H1 (cell line): ENCODE data around the gene MSI2. TPM values are rescaled to one million over a fixed set of nuclear protein-coding genes. Genes with fewer than 3 reads are reported as not detected.

Experiments used
- ATF3 ChIP-seq: IDR thresholded peaks from 2 replicates; pipeline ENCODE4 v1.6.1; 2011; ENCODE audit warnings: low read depth, mild to moderate bottlenecking, low read length; ENCODE audit not compliant: insufficient read depth
- CBX8 ChIP-seq: fragments of 300-800, 300-1000 bp; sonication (generic); IDR thresholded peaks from 2 replicates; pipeline ENCODE4 v1.7.1; 2016; ENCODE audit warnings: low read depth, low read length, borderline replicate concordance
- CTCF ChIP-seq, 3 experiments: IDR thresholded peaks; 1 replicate in 2 of 3; 2 replicates in 1 of 3; pipeline versions ENCODE4 v1.5.1 to v1.6.1; 2011; ENCODE audit warnings: low read length in 3 of 3, mild to moderate bottlenecking in 3 of 3, inconsistent platforms in 2 of 3, low read depth in 1 of 3, moderate library complexity in 1 of 3; ENCODE audit not compliant: insufficient read depth in 1 of 3; ENCODE audit errors: control extremely low read depth in 1 of 3
- EGR1 ChIP-seq: IDR thresholded peaks from 2 replicates; pipeline ENCODE4 v1.6.1; 2011; ENCODE audit warnings: low read depth, low read length, borderline replicate concordance
- EZH2 ChIP-seq: fragments of 200-600 bp; sonication (generic); IDR thresholded peaks from 2 replicates; pipeline ENCODE4 v1.7.1; 2012; ENCODE audit warnings: low read depth, mild to moderate bottlenecking, moderate library complexity, low read length, inconsistent platforms; ENCODE audit not compliant: severe bottlenecking
- JUN ChIP-seq: IDR thresholded peaks from 2 replicates; pipeline ENCODE4 v1.6.1; 2011; ENCODE audit warnings: low read depth, mild to moderate bottlenecking, improper control_type of control experiment, low read length
- JUND ChIP-seq: IDR thresholded peaks from 2 replicates; pipeline ENCODE4 v1.6.1; 2011; ENCODE audit warnings: mild to moderate bottlenecking, improper control_type of control experiment, low read length
- KDM1A ChIP-seq: fragments of 200-600, 300-600 bp; sonication (generic); IDR thresholded peaks from 2 replicates; pipeline ENCODE4 v1.7.1; 2016; ENCODE audit warnings: mild to moderate bottlenecking, low read length, borderline replicate concordance
- KDM5A ChIP-seq: fragments of 200-600 bp; IDR thresholded peaks from 2 replicates; pipeline ENCODE4 v1.7.1; 2012; ENCODE audit warnings: mild to moderate bottlenecking, low read length, inconsistent platforms, mixed read lengths
- MAFK ChIP-seq: IDR thresholded peaks from 2 replicates; pipeline ENCODE4 v1.6.1; 2012; ENCODE audit warnings: low read depth, mild to moderate bottlenecking, improper control_type of control experiment, low read length
- POLR2A ChIP-seq, 2 experiments: IDR thresholded peaks; 1 replicate in 1 of 2; 2 replicates in 1 of 2; pipeline ENCODE4 v1.6.1; 2011; ENCODE audit warnings: low read depth in 2 of 2, low read length in 2 of 2, mild to moderate bottlenecking in 2 of 2; ENCODE audit errors: control extremely low read depth in 1 of 2
- RNF2 ChIP-seq: fragments of 200-900, 300-1000 bp; sonication (generic); IDR thresholded peaks from 2 replicates; pipeline ENCODE4 v1.7.1; 2016; ENCODE audit warnings: borderline replicate concordance, low read depth, mild to moderate bottlenecking, antibody characterized with exemption, low read length; ENCODE audit not compliant: poor library complexity, severe bottlenecking; ENCODE audit errors: missing control alignments
- RXRA ChIP-seq: IDR thresholded peaks from 2 replicates; pipeline ENCODE4 v1.6.1; 2011; ENCODE audit warnings: low read depth, mild to moderate bottlenecking, low read length, moderate library complexity; ENCODE audit not compliant: insufficient read depth
- SIRT6 ChIP-seq: IDR thresholded peaks from one replicate; pipeline ENCODE4 v1.7.1; 2012; ENCODE audit warnings: low read length, inconsistent platforms
- SP4 ChIP-seq: IDR thresholded peaks from 2 replicates; pipeline ENCODE4 v1.6.1; 2012; ENCODE audit warnings: low read length, inconsistent platforms
- SRF ChIP-seq: IDR thresholded peaks from 2 replicates; pipeline ENCODE4 v1.6.1; 2011; ENCODE audit warnings: mild to moderate bottlenecking, low read depth, low read length, moderate library complexity
- TAF7 ChIP-seq: optimal IDR thresholded peaks from 2 replicates; pipeline ENCODE3; 2011; ENCODE audit warnings: low read depth, mild to moderate bottlenecking, inconsistent platforms, low read length, moderate library complexity, borderline replicate concordance
- TCF12 ChIP-seq: IDR thresholded peaks from 2 replicates; pipeline ENCODE4 v1.6.1; 2011; ENCODE audit warnings: low read depth, mild to moderate bottlenecking, low read length
- polyA plus RNA-seq, 7 experiments: library from polyadenylated mRNA; depleted of rRNA in 3 of 7; stranded (reverse) in 5 of 7; unstranded in 2 of 7; fragments of >200 nt in 5 of 7; fragments of 200-250 nt in 2 of 7; gene quantifications; 1 replicate in 5 of 7; 2 replicates in 1 of 7; 4 replicates in 1 of 7; pipeline versions ENCODE4 v1.2.1 to v1.2.3, GENCODE V29; 2011 to 2013; ENCODE audit warnings: missing spikeins in 2 of 7, mixed read lengths in 2 of 7
- total RNA-seq: library from RNA; stranded (reverse); fragmentation: NEBNext Ultra II Directional; extraction: Animal tissue kit (Norgen Biotek cat#: 25700); gene quantifications from 2 replicates; pipeline ENCODE4 v1.2.1, GENCODE V29; 2021

MSI2 gene
- total and polyA plus RNA-seq, 2 of the 8 experiments (the other 6 are each of a cell fraction or from before 2014, with no cell fraction given): 36.7 to 80.6 TPM

- TF ChIP-seq MAFK: no peak
- TF ChIP-seq KDM5A: no peak
- no peak for TF ChIP-seq TAF7
- no peak for TF ChIP-seq TCF12
- no peak for TF ChIP-seq ATF3
- TF ChIP-seq CTCF (IDR thresholded peaks at IDR 0.05; ENCODE audit: control extremely low read depth in 1 of 3, insufficient read depth in 1 of 3, low read depth in 1 of 3, low read length in 3 of 3): peak in 1 of 3 experiments; percentile 7; a peak in 1 of 4 replicates
- peak; percentile 36; the same call in 1 of the 2 replicates for TF ChIP-seq EGR1
- TF ChIP-seq CBX8: no peak
- TF ChIP-seq JUND: no peak
- TF ChIP-seq KDM1A: no peak
- no peak for TF ChIP-seq JUN
- no peak for TF ChIP-seq SIRT6
- TF ChIP-seq RNF2: no peak
- TF ChIP-seq RXRA: no peak
- TF ChIP-seq EZH2: no peak
- no peak for TF ChIP-seq SRF
- no peak for TF ChIP-seq POLR2A (IDR thresholded peaks at IDR 0.05; ENCODE audit: control extremely low read depth in 1 of 2, low read depth in 2 of 2, low read length in 2 of 2)
- TF ChIP-seq SP4: no peak
- TF ChIP-seq, all 59 proteins: peak for 4
Observed at GRCh38 chr17:57707892-57708291, 451.6 kb downstream of the MSI2 start (continued).
